Lower lobe of right lung (tissue), 2 donors: ENCODE results near the gene PPCS. TPM values are rescaled to one million over a fixed set of nuclear protein-coding genes. Genes with fewer than 3 reads are reported as not detected.

Source experiments
- ATAC-seq, 2 donors: fragments of 200-7000 bp; cut with Tn5 transposase; one replicate each; pipeline ENCODE4 v1.9.1; 2020 to 2022; ENCODE audit warnings: mild to moderate bottlenecking in 2 of 2, moderate library complexity in 2 of 2
- DNase-seq: peaks from one replicate; pipeline ENCODE4 v3.0.0-alpha.2; 2020
- H3K27ac ChIP-seq: fragments of 200-600 bp; one replicate; pipeline ENCODE4 v1.8.0; 2022
- H3K27me3 ChIP-seq: fragments of 200-600 bp; one replicate; pipeline ENCODE4 v1.8.0; 2022; ENCODE audit warnings: low read depth
- H3K36me3 ChIP-seq: fragments of 200-600 bp; one replicate; pipeline ENCODE4 v1.8.0; 2022; ENCODE audit warnings: mild to moderate bottlenecking
- H3K4me1 ChIP-seq: fragments of 200-600 bp; one replicate; pipeline ENCODE4 v1.8.0; 2022
- H3K4me3 ChIP-seq: fragments of 200-600 bp; one replicate; pipeline ENCODE4 v1.8.0; 2022; ENCODE audit warnings: mild to moderate bottlenecking
- H3K9me3 ChIP-seq: fragments of 200-600 bp; one replicate; pipeline ENCODE4 v1.8.0; 2022
- CTCF ChIP-seq: fragments of 200-600 bp; IDR thresholded peaks from one replicate; pipeline ENCODE4 v1.8.0; 2022; ENCODE audit warnings: antibody characterized with exemption, mild to moderate bottlenecking
- intact Hi-C: fragments of 100-400 bp; cut with DNase I; formaldehyde crosslinking; loops from one replicate; pipeline ENCODE4 v1.11.0; 2022
- total RNA-seq: library from RNA; stranded (reverse); fragmentation: NEBNext Ultra II Directional; extraction: Animal tissue kit (Norgen Biotek cat#: 25700); gene quantifications from one replicate; pipeline ENCODE4 v1.2.1, GENCODE V29; 2021
- donor health status: DM: no; HTN: yes; CAD: no; lungs with severe emphysema.

PPCS gene
- total RNA-seq, 1 donor from 2014 or later: 55.0 TPM

DNA sequence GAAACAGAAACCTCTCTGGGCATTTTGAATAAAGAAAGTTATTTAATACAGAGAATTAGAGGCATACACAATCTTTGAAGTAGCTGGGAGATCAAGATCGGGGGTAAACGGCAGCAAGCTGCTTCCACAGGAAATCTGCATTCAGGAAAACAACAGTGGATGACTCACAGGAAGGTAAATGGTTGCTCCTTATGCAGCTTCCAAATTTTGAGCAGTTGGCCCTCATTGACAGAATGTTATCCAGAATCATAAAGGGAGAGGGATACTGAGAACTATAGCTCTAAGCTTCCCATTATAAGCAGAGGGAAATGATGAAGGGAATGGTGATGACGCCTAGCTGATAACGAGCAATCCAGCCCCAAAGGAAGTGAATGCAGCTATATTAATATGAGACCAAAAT is 29.1 kb upstream of the PPCS start:
- intact Hi-C loops: no loop called here
- H3K27ac ChIP-seq: no peak overlapping the region
- H3K36me3 ChIP-seq: no peaks in the 10 kb centered on the region
- no peaks in the 10 kb centered on the region for H3K9me3 ChIP-seq
- H3K4me3 ChIP-seq: no peak overlapping the region
- ATAC-seq (no peak), DNase-seq (no peak)
- H3K27me3 ChIP-seq: no peaks in the 10 kb centered on the region
- TF ChIP-seq CTCF: no peak
- H3K4me1 ChIP-seq: no peaks in the 10 kb centered on the region

DNA sequence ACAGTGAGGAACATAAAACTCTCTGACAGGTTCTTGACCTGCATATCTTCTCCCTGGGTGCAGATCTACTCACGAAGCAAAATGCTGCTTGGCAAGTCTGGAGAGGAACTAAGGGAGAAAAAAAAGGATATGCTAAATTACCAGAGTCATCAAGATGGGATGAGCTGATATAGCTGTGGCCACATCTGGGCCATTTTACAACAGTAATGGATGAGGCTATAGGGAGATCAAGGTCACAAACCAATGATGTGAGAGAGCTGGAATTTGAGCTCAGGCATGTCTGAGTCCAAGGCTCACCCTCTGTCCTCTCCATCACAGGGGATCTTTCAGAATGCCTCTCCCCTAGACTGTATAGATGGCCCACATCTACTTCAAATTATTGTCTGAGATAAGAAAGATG is 26.7 kb upstream of the PPCS start:
- Histone ChIP-seq H3K4me1 (no peaks in the 10 kb centered on the region), H3K27ac (no peak overlapping the region), H3K27me3 (no peaks in the 10 kb centered on the region), H3K4me3 (no peak overlapping the region), H3K9me3 (no peaks in the 10 kb centered on the region), H3K36me3 (no peaks in the 10 kb centered on the region)
- intact Hi-C loops: no loop called here
- no peak for TF ChIP-seq CTCF
- ATAC-seq (no peak), DNase-seq (no peak)

DNA sequence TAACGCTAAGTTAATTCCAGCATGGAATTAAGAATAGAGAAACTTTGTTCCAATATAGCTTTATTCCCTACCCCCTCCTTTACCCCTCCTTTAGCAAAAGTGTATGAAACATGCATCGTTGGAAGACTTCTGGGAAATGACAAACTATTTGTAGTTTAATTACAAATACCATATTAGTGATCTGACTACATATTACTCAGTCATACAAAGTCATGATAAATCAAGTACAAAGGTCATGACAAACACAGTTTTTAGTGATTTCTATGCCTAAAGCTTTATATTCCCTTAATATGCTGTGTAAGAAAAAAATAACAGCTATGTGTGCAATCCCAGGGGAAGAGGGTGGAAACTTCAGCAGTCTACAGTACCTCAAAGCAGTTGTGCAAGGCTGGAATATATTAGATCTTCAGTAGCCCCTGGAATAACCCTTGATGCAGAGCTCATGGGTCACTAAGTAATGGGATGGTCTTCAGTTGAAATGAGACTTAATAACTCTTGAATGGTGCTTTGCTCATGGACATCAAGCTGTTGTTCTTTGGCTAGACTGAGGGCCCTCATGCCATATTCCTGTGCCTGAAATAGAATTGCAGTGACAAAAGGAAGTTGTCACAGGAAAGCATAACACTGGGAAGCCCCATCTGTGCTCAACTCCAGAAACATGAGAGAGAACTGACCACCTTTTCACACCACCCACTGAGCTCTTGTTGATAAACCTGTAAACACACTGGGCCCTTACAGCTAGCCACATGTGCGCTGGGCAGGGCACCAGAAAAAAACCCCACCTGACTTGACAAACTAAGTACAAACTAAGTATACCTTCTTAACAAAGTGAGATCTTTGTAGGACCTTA is 25.8 kb upstream of the PPCS start:
- no peak overlapping the region for H3K4me3 ChIP-seq
- no peaks in the 10 kb centered on the region for H3K36me3 ChIP-seq
- no peak for TF ChIP-seq CTCF
- ATAC-seq (no peak), DNase-seq (no peak)
- intact Hi-C loops: no loop called here
- H3K4me1 ChIP-seq: no peaks in the 10 kb centered on the region
- no peaks in the 10 kb centered on the region for H3K27me3 ChIP-seq
- no peak overlapping the region for H3K27ac ChIP-seq
- H3K9me3 ChIP-seq: no peaks in the 10 kb centered on the region

DNA sequence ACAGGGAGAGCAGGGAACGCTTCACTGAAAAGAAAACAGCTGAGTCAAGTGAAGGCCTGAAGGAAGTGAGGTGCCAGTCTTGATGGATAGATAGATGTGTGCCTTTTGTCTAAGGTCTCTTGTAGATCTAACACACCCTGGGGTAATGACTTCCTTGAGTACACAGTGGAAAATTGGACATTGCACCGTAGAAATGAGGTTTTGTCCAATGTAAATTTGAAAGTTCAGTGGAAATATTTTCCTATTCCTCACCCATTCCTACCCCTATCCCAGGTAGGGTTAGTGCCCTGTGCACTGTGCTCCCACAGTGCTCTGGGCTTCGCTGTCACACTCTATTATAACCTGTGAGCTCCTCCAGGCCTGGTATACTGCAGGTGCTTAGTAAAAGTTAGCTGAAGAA is 24.8 kb upstream of the PPCS start:
- Histone ChIP-seq H3K4me3 (no peak overlapping the region), H3K27ac (no peak overlapping the region), H3K36me3 (no peaks in the 10 kb centered on the region), H3K27me3 (no peaks in the 10 kb centered on the region), H3K9me3 (no peaks in the 10 kb centered on the region), H3K4me1 (no peaks in the 10 kb centered on the region)
- TF ChIP-seq CTCF: no peak
- no peak for ATAC-seq
- no peak for DNase-seq
- intact Hi-C loops: no loop called here

- ATAC-seq: no peak
Measured at GRCh38 chr1:42432714-42433113, 23.6 kb upstream of the PPCS start.

More at GRCh38 chr1:42432714-42433113, 23.6 kb upstream of the PPCS start:
- Histone ChIP-seq H3K4me3 (no peak overlapping the region), H3K27ac (no peak overlapping the region), H3K27me3 (no peaks in the 10 kb centered on the region), H3K36me3 (no peaks in the 10 kb centered on the region), H3K9me3 (no peaks in the 10 kb centered on the region), H3K4me1 (no peaks in the 10 kb centered on the region)
- DNase-seq: no peak
- intact Hi-C loops: no loop called here
- no peak for TF ChIP-seq CTCF
